GM19099 (cell line): Measurements from ENCODE around the gene SCAMP5.

Experiments used
- POLR2A ChIP-seq: IDR thresholded peaks from 3 replicates; pipeline ENCODE4 v1.6.1; 2011; ENCODE audit warnings: low read depth; ENCODE audit not compliant: insufficient read length; ENCODE audit errors: extremely low read depth

Gene SCAMP5

GRCh38 chr15:75065467-75065850 lies 70.1 kb downstream of the SCAMP5 start:
- no peak for TF ChIP-seq POLR2A

- no peak for TF ChIP-seq POLR2A
These were observed 70.6 kb downstream of the SCAMP5 start for GRCh38 chr15:75065851-75066509.

GRCh38 chr15:75067123-75067830 lies 71.9 kb downstream of the SCAMP5 start:
- TF ChIP-seq POLR2A = no peak

DNA sequence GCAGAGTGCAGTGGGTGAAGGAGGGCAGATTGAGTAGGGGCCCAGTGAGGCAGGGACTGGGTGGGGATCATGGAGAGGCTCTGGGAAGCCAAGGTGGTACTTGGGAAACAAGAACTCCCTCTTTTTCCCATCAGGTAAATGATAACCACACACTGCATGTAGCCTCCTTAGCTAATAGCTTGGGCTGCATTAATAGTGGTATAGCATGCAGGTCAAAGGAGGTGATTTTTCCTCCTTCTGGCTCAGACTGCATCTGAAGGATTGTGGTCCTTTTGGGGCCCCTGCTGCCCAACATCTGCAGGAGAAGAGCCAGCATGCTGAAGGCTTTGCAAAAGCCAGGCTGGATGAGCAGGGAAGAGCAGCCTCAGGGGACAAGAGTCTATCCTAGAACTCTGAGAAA lies 73.4 kb downstream of the SCAMP5 start:
- no peak for TF ChIP-seq POLR2A

DNA sequence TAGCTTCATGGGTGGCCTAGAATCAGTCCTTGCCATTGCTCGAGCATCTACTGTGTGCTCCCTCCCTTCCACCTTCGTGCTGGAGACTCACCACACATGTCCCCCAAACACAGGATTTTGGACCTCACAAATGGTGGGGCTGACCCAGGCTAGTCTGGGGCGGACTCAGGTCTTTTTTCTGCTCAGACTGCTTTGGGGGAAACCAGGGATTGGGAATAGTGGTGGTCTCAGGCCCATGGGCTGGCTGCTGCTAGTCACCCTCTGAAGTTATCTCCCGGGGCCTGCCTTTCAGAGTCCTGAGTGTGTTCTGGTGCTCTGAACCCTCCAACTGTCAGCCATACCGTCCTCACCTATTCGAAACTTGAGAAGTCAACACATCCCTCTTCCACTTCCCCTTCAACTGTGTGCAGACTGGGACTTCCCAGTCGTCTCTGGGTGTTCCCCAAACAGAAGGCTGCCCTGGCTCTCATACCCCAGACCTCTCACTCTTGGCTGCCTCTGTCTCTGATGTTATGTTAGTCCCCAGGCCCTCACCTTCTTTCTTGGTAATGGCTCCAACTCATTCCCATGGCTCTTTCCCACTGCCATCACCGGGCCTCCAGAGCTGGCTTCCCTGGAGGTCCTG lies 74.0 kb downstream of the SCAMP5 start:
- no peak for TF ChIP-seq POLR2A

GRCh38 chr15:75070674-75071073 lies 75.3 kb downstream of the SCAMP5 start:
- no peak for TF ChIP-seq POLR2A
